K562 (cell line): ENCODE results near the gene MTFMT. TPM values are rescaled to one million over a fixed set of nuclear protein-coding genes. Genes with fewer than 3 reads are reported as not detected.

Experiments used
- ATAC-seq: fragments of 200-7000 bp; cut with Tn5 transposase; 3 replicates; pipeline ENCODE4 v1.9.1; 2020; ENCODE audit warnings: moderate library complexity
- BruUV-seq: library from RNA; stranded (reverse); fragments of 400-500 nt; replicated peaks from 2 replicates; lab custom pipeline; 2021; lab: Mats Ljungman, UMichigan
- CTCF ChIA-PET: fragments of 300-600 bp; formaldehyde crosslinking; extraction: SDS; loops from one replicate; lab custom pipeline; 2021; ENCODE audit warnings: low intra/inter-chr PET ratio; lab: Yijun Ruan, JAX
- POLR2A ChIA-PET: fragments of 300-600, 350-650 bp; sonication (Branson Sonifier 250); formaldehyde crosslinking; extraction: SDS; loops from one replicate; lab custom pipeline; 2021; ENCODE audit warnings: antibody characterized with exemption, inconsistent platforms; lab: Yijun Ruan, JAX
- DNase-seq, 4 experiments: peaks; one replicate each; pipeline versions ENCODE4 v3.0.0 to v3.0.0-alpha.2; 2011 to 2018; ENCODE audit warnings: low spot score in 3 of 4, mixed read lengths in 3 of 4; ENCODE audit errors: extremely low read depth in 1 of 4
- FAIRE-seq: peaks from 2 replicates; lab custom pipeline; 2011; peaks lifted over from hg19 to GRCh38; lab: Jason Lieb, UNC
- H2AFZ ChIP-seq: 2 replicates; pipeline ENCODE4 v1.6.0; 2011; ENCODE audit warnings: low read depth, low read length, control low read depth, inconsistent platforms
- H3K27ac ChIP-seq: fragments of 200-600 bp; 3 replicates; pipeline ENCODE4 v1.8.0; 2011; ENCODE audit warnings: low read depth, mild to moderate bottlenecking, control low read depth, inconsistent platforms, low read length, moderate library complexity, mixed read lengths; ENCODE audit errors: extremely low read depth
- H3K27me3 ChIP-seq, 2 experiments: fragments of 300-600 bp in 1 of 2; 2 replicates in 1 of 2; 3 replicates in 1 of 2; pipeline versions ENCODE4 v1.6.0 to v1.8.0; 2011; ENCODE audit warnings: inconsistent platforms in 2 of 2, low read length in 2 of 2, mild to moderate bottlenecking in 1 of 2, mixed read lengths in 1 of 2, moderate library complexity in 1 of 2; ENCODE audit not compliant: control insufficient read depth in 2 of 2, insufficient read depth in 2 of 2
- H3K36me3 ChIP-seq: fragments of 300-600 bp; 3 replicates; pipeline ENCODE4 v1.8.0; 2011; ENCODE audit warnings: mild to moderate bottlenecking, low read length, inconsistent platforms; ENCODE audit not compliant: control insufficient read depth, insufficient read depth
- H3K4me1 ChIP-seq, 2 experiments: fragments of 200-600 bp in 1 of 2; replicated peaks in 1 of 2; 2 replicates in 1 of 2; 3 replicates in 1 of 2; pipeline versions ENCODE4 v1.5.1 to v1.8.0; 2011; ENCODE audit warnings: inconsistent platforms in 2 of 2, low read length in 2 of 2, mild to moderate bottlenecking in 1 of 2, mixed read lengths in 1 of 2, moderate library complexity in 1 of 2; ENCODE audit not compliant: control insufficient read depth in 2 of 2, insufficient read depth in 2 of 2
- H3K4me2 ChIP-seq: 2 replicates; pipeline ENCODE4 v1.6.1; 2011; ENCODE audit warnings: low read length, control low read depth, inconsistent platforms, mixed read lengths; ENCODE audit not compliant: insufficient read depth
- H3K4me3 ChIP-seq: fragments of 200-600 bp; sonication (generic), shearing (Covaris generic); 2 replicates; pipeline ENCODE4 v1.5.1; 2016; ENCODE audit warnings: control low read depth, inconsistent platforms
- H3K79me2 ChIP-seq: fragments of 200-600 bp; 3 replicates; pipeline ENCODE4 v1.8.0; 2011; ENCODE audit warnings: low read length, inconsistent platforms; ENCODE audit not compliant: control insufficient read depth, insufficient read depth
- H3K9ac ChIP-seq, 2 experiments: 2 replicates each; pipeline versions ENCODE4 v1.6.0 to v1.6.1; 2011; ENCODE audit warnings: low read depth in 2 of 2, low read length in 2 of 2, control low read depth in 1 of 2, inconsistent platforms in 1 of 2, mild to moderate bottlenecking in 1 of 2, mixed read lengths in 1 of 2; ENCODE audit not compliant: insufficient read depth in 1 of 2
- H3K9me1 ChIP-seq: one replicate; pipeline ENCODE4 v1.6.0; 2011; ENCODE audit warnings: inconsistent platforms, mild to moderate bottlenecking, low read length, moderate library complexity; ENCODE audit not compliant: control insufficient read depth, insufficient read depth
- H3K9me3 ChIP-seq: replicated peaks from 2 replicates; pipeline ENCODE4 v1.5.1; 2011; ENCODE audit warnings: low read depth, low read length, inconsistent platforms; ENCODE audit not compliant: control insufficient read depth, insufficient read depth
- H4K20me1 ChIP-seq: replicated peaks from 2 replicates; pipeline ENCODE4 v1.6.1; 2011; ENCODE audit warnings: low read length, inconsistent platforms, mixed read lengths; ENCODE audit not compliant: control insufficient read depth, insufficient read depth
- CREB3L1 ChIP-seq: fragments of 450-650 bp; IDR thresholded peaks from 2 replicates; pipeline ENCODE4 v1.6.1; 2014; ENCODE audit warnings: low read depth, mild to moderate bottlenecking, moderate library complexity, borderline replicate concordance
- HOMEZ ChIP-seq: fragments of 250-450 bp; sonication (Bioruptor Pico); IDR thresholded peaks from 2 replicates; pipeline ENCODE4 v1.4.0; 2020; ENCODE audit warnings: mild to moderate bottlenecking, moderate library complexity
- RHOXF2B ChIP-seq: fragments of 250-450 bp; sonication (Bioruptor Pico); conservative IDR thresholded peaks from 2 replicates; pipeline ENCODE4 v1.5.1; 2021
- SAFB ChIP-seq: fragments of 200-400 bp; formaldehyde crosslinking; IDR thresholded peaks from 2 replicates; pipeline ENCODE4 v1.6.1; 2017; ENCODE audit warnings: low read depth, low read length, borderline replicate concordance
- SMARCC2 ChIP-seq: fragments of 450-650 bp; IDR thresholded peaks from 2 replicates; pipeline ENCODE4 v1.6.1; 2017; ENCODE audit warnings: antibody characterized with exemption, moderate library complexity, mild to moderate bottlenecking, low read depth
- ZNF354B ChIP-seq: fragments of 250-450 bp; sonication (Bioruptor Pico); IDR thresholded peaks from 2 replicates; pipeline ENCODE4 v1.4.0; 2020
- WGBS: fragments of 100-300 bp; shearing (Covaris generic); methylation state at CpG from one replicate; pipeline ENCODE4 v1.1.6; 2016; ENCODE audit warnings: low coverage, mixed read lengths; ENCODE audit not compliant: insufficient coverage; ENCODE audit errors: missing lambda C conversion rate; 5-methylcytosine and 5-hydroxymethylcytosine counted together
- in situ Hi-C: fragments of 300-500 bp; cut with MboI; formaldehyde crosslinking; loops from 4 replicates; pipeline ENCODE4 v1.15.0; 2018; ENCODE audit warnings: inconsistent platforms, mixed read lengths
- intact Hi-C: fragments of 100-400 bp; cut with micrococcal nuclease; formaldehyde crosslinking; loops from 2 replicates; pipeline ENCODE4 v1.14.2; 2022
- polyA plus RNA-seq, 8 experiments: library from polyadenylated mRNA; depleted of rRNA in 4 of 8; stranded (reverse) in 5 of 8; unstranded in 3 of 8; fragments of >200 nt; fragmentation: Nextera tagmentation in 2 of 8; fragmentation: Illumina TruSeq in 1 of 8; extraction: Ambion mirVana in 2 of 8; extraction: Trizol in 1 of 8; gene quantifications; 2 replicates each; pipeline versions ENCODE4 v1.2.1 to v1.2.3, GENCODE V29; 2011 to 2014; ENCODE audit warnings: inconsistent platforms in 1 of 8, missing spikeins in 1 of 8
- total RNA-seq, 7 experiments: library from RNA; depleted of rRNA in 6 of 7; stranded (reverse); fragments of >200 nt in 6 of 7; fragmentation: Illumina TruSeq in 2 of 7; extraction: Trizol in 2 of 7; gene quantifications; 2 replicates each; pipeline versions ENCODE4 v1.2.1 to v1.2.3, GENCODE V29; 2011 to 2021; ENCODE audit warnings: low replicate concordance in 1 of 7

Gene MTFMT
- total and polyA plus RNA-seq, 9 of the 15 experiments (the other 6 are each of a cell fraction or from before 2014, with no cell fraction given), result 1.4 to 31.1 (median 16.2) TPM

GRCh38 chr15:65072617-65073016, 43.2 kb upstream of the MTFMT start:
- ATAC-seq (no peak), DNase-seq (no peak), FAIRE-seq (no peak)
- Histone ChIP-seq H3K27ac (no peak overlapping the region), H3K4me2 (no peak overlapping the region), H3K9ac (no peak overlapping the region), H2AFZ (no peak overlapping the region), H3K36me3 (no peaks in the 10 kb centered on the region), H3K9me1 (no peaks in the 10 kb centered on the region), H3K9me3 (no peaks in the 10 kb centered on the region; the same call in 1 of the 2 replicates), H3K4me3 (no peak overlapping the region), H4K20me1 (0 out of 2 replicates have a peak, but pooled peaks cover 3% of the 10 kb centered on the region), H3K27me3 (peaks cover 3 to 24% of the 10 kb centered on the region in 2 experiments; a peak in 3 of 5 replicates), H3K4me1 (peaks cover 0 to 16% of the 10 kb centered on the region in 2 experiments; a peak in 2 of 5 replicates), H3K79me2 (no peaks in the 10 kb centered on the region)
- WGBS, result 0% methylated on average over 2 of the region's 3 CpGs
- no TSS peak for BruUV-seq
- CTCF ChIA-PET, result no interaction called here
- in situ Hi-C loops (no loop called here), intact Hi-C loops (no loop called here)
- POLR2A ChIA-PET, result interaction anchor here (0.9 to 1.0 kb wide), 2 partner anchors 12 to 232 kb away, joined by 3 to 4 read pairs; partner anchors contain the start of gene RNU5B-1
- TF ChIP-seq CREB3L1, result no peak
- no peak for TF ChIP-seq ZNF354B
- no peak for TF ChIP-seq RHOXF2B (CRISPR knock-in tag)
- no peak for TF ChIP-seq SAFB
- TF ChIP-seq SMARCC2, result no peak
- TF ChIP-seq HOMEZ (CRISPR knock-in tag), result no peak
